Astrocyte (in vitro differentiated cells and primary cell): ENCODE data around the gene ITPR2. TPM values are rescaled to one million over a fixed set of nuclear protein-coding genes. Genes with fewer than 3 reads are reported as not detected.

Source experiments
- DNase-seq: peaks from one replicate; pipeline ENCODE4 v3.0.0-alpha.2; 2010; ENCODE audit warnings: low read depth
- FAIRE-seq: peaks from 2 replicates; lab custom pipeline; 2011; peaks lifted over from hg19 to GRCh38; lab: Jason Lieb, UNC
- H2AFZ ChIP-seq: 2 replicates; pipeline ENCODE4 v1.6.0; 2012; ENCODE audit warnings: low read depth, low read length, inconsistent platforms
- H3K27ac ChIP-seq: 2 replicates; pipeline ENCODE4 v1.5.1; 2011; ENCODE audit warnings: low read depth, low read length, inconsistent platforms
- H3K27me3 ChIP-seq: 2 replicates; pipeline ENCODE4 v1.6.0; 2011; ENCODE audit warnings: low read length, inconsistent platforms; ENCODE audit not compliant: insufficient read depth
- H3K36me3 ChIP-seq: 2 replicates; pipeline ENCODE4 v1.5.1; 2011; ENCODE audit warnings: low read length, inconsistent platforms; ENCODE audit not compliant: insufficient read depth
- H3K4me1 ChIP-seq: 2 replicates; pipeline ENCODE4 v1.5.1; 2011; ENCODE audit warnings: low read length, inconsistent platforms; ENCODE audit not compliant: insufficient read depth
- H3K4me2 ChIP-seq: 2 replicates; pipeline ENCODE4 v1.6.0; 2012; ENCODE audit warnings: low read length, inconsistent platforms
- H3K4me3 ChIP-seq: 2 replicates; pipeline ENCODE4 v1.5.1; 2011; ENCODE audit warnings: low read depth, mild to moderate bottlenecking, low read length, inconsistent platforms; ENCODE audit not compliant: insufficient read depth
- H3K79me2 ChIP-seq: 2 replicates; pipeline ENCODE4 v1.6.0; 2012; ENCODE audit warnings: mild to moderate bottlenecking, low read length, inconsistent platforms; ENCODE audit not compliant: insufficient read depth
- H3K9ac ChIP-seq: 2 replicates; pipeline ENCODE4 v1.6.0; 2012; ENCODE audit warnings: mild to moderate bottlenecking, low read length, inconsistent platforms
- H3K9me3 ChIP-seq: 2 replicates; pipeline ENCODE4 v1.5.1; 2012; ENCODE audit warnings: low read depth, mild to moderate bottlenecking, low read length, inconsistent platforms; ENCODE audit not compliant: insufficient read depth
- H4K20me1 ChIP-seq: 2 replicates; pipeline ENCODE4 v1.6.0; 2012; ENCODE audit warnings: low read length, inconsistent platforms; ENCODE audit not compliant: insufficient read depth
- H3K27ac Mint-ChIP-seq: one replicate; pipeline ENCODE4 v1.8.0; 2021; ENCODE audit warnings: mild to moderate bottlenecking, mixed read lengths; ENCODE audit not compliant: unreplicated experiment
- H3K27me3 Mint-ChIP-seq: one replicate; pipeline ENCODE4 v1.8.0; 2021; ENCODE audit warnings: low read depth, mixed read lengths; ENCODE audit not compliant: unreplicated experiment
- H3K36me3 Mint-ChIP-seq: one replicate; pipeline ENCODE4 v1.8.0; 2021; ENCODE audit warnings: low read depth, mixed read lengths; ENCODE audit not compliant: unreplicated experiment
- H3K4me1 Mint-ChIP-seq: one replicate; pipeline ENCODE4 v1.8.0; 2021; ENCODE audit warnings: low read depth, mixed read lengths; ENCODE audit not compliant: unreplicated experiment
- H3K4me3 Mint-ChIP-seq: one replicate; pipeline ENCODE4 v1.8.0; 2021; ENCODE audit warnings: mild to moderate bottlenecking, moderate library complexity, mixed read lengths; ENCODE audit not compliant: unreplicated experiment
- H3K9me3 Mint-ChIP-seq: one replicate; pipeline ENCODE4 v1.8.0; 2021; ENCODE audit warnings: mild to moderate bottlenecking, mixed read lengths; ENCODE audit not compliant: unreplicated experiment
- CTCF ChIP-seq: IDR thresholded peaks from 2 replicates; pipeline ENCODE4 v1.5.1; 2011; ENCODE audit warnings: low read depth, mild to moderate bottlenecking, inconsistent platforms, low read length, moderate library complexity; ENCODE audit not compliant: insufficient read depth
- EZH2 ChIP-seq: IDR thresholded peaks from 2 replicates; pipeline ENCODE4 v1.6.1; 2012; ENCODE audit warnings: mild to moderate bottlenecking, low read length, inconsistent platforms; ENCODE audit not compliant: insufficient read depth
- total RNA-seq: library from RNA; stranded (reverse); gene quantifications from 2 replicates; pipeline ENCODE4 v1.2.1, GENCODE V29; 2021

Gene ITPR2
- total RNA-seq, 1 donor from 2014 or later, result 24.4 TPM

GRCh38 chr12:26466726-26467125, 366.3 kb downstream of the ITPR2 start:
- Histone ChIP-seq H3K4me3 (no peak overlapping the region), H3K4me1 (no peaks in the 10 kb centered on the region), H3K9me3 (no peaks in the 10 kb centered on the region), H3K27me3 (no peaks in the 10 kb centered on the region), H3K4me2 (no peak overlapping the region), H3K27ac (no peak overlapping the region), H4K20me1 (no peaks in the 10 kb centered on the region), H3K9ac (no peak overlapping the region), H2AFZ (no peak overlapping the region), H3K36me3 (no peaks in the 10 kb centered on the region), H3K79me2 (no peaks in the 10 kb centered on the region)
- DNase-seq (no peak), FAIRE-seq (no peak)
- Mint-ChIP-seq H3K36me3 (no peaks in the 10 kb centered on the region), H3K9me3 (no peaks in the 10 kb centered on the region), H3K27ac (no peak overlapping the region), H3K27me3 (no peaks in the 10 kb centered on the region), H3K4me1 (no peaks in the 10 kb centered on the region), H3K4me3 (no peak overlapping the region)
- TF ChIP-seq EZH2, result no peak
- TF ChIP-seq CTCF, result no peak

- no peak overlapping the region for H3K27ac ChIP-seq
- H3K4me1 ChIP-seq, result no peaks in the 10 kb centered on the region
- no peak overlapping the region for H3K9ac ChIP-seq
- no peaks in the 10 kb centered on the region for H3K27me3 ChIP-seq
- TF ChIP-seq EZH2 (no peak), CTCF (no peak)
- FAIRE-seq, result no peak
- DNase-seq, result peak; percentile 2
- Mint-ChIP-seq H3K4me1 (no peaks in the 10 kb centered on the region), H3K9me3 (no peaks in the 10 kb centered on the region), H3K4me3 (no peak overlapping the region), H3K27ac (no peak overlapping the region), H3K36me3 (peaks cover 2% of the 10 kb centered on the region), H3K27me3 (no peaks in the 10 kb centered on the region)
- H3K36me3 ChIP-seq, result no peaks in the 10 kb centered on the region
- H4K20me1 ChIP-seq, result no peaks in the 10 kb centered on the region
- H3K4me3 ChIP-seq, result no peak overlapping the region
- H2AFZ ChIP-seq, result no peak overlapping the region
- no peaks in the 10 kb centered on the region for H3K79me2 ChIP-seq
- H3K9me3 ChIP-seq, result no peaks in the 10 kb centered on the region
- H3K4me2 ChIP-seq, result no peak overlapping the region
These were observed 367.4 kb downstream of the ITPR2 start for GRCh38 chr12:26465419-26466097.

GRCh38 chr12:26461776-26462175, 371.2 kb downstream of the ITPR2 start:
- no peak for TF ChIP-seq CTCF
- TF ChIP-seq EZH2, result no peak
- H3K4me1 ChIP-seq, result no peaks in the 10 kb centered on the region
- H3K27me3 Mint-ChIP-seq, result no peaks in the 10 kb centered on the region
- H2AFZ ChIP-seq, result no peak overlapping the region
- H3K79me2 ChIP-seq, result no peaks in the 10 kb centered on the region
- no peaks in the 10 kb centered on the region for H3K27me3 ChIP-seq
- H3K4me3 Mint-ChIP-seq, result no peak overlapping the region
- no peaks in the 10 kb centered on the region for H3K4me1 Mint-ChIP-seq
- H3K4me3 ChIP-seq, result no peak overlapping the region
- H4K20me1 ChIP-seq, result no peaks in the 10 kb centered on the region
- FAIRE-seq (no peak), DNase-seq (no peak)
- H3K27ac ChIP-seq, result no peak overlapping the region
- H3K4me2 ChIP-seq, result no peak overlapping the region
- no peaks in the 10 kb centered on the region for H3K9me3 Mint-ChIP-seq
- H3K27ac Mint-ChIP-seq, result no peak overlapping the region
- H3K36me3 ChIP-seq, result no peaks in the 10 kb centered on the region
- peaks cover 5% of the 10 kb centered on the region for H3K36me3 Mint-ChIP-seq
- H3K9me3 ChIP-seq, result no peaks in the 10 kb centered on the region
- no peak overlapping the region for H3K9ac ChIP-seq
